HG02642 (cell line): ENCODE results near the gene KCNG2.
"Not testable (repeated sequence)": the region's sequence is repeated elsewhere in the genome, so short reads cannot be mapped to it uniquely, and the experiment has no call there.

ENCODE experiments used
- ATAC-seq: cut with Tn5 transposase; IDR thresholded peaks from one replicate; pipeline ENCODE4 v1.9.1; 2021; ENCODE audit warnings: mild to moderate bottlenecking; ENCODE audit not compliant: unreplicated experiment, poor library complexity

Gene KCNG2

DNA sequence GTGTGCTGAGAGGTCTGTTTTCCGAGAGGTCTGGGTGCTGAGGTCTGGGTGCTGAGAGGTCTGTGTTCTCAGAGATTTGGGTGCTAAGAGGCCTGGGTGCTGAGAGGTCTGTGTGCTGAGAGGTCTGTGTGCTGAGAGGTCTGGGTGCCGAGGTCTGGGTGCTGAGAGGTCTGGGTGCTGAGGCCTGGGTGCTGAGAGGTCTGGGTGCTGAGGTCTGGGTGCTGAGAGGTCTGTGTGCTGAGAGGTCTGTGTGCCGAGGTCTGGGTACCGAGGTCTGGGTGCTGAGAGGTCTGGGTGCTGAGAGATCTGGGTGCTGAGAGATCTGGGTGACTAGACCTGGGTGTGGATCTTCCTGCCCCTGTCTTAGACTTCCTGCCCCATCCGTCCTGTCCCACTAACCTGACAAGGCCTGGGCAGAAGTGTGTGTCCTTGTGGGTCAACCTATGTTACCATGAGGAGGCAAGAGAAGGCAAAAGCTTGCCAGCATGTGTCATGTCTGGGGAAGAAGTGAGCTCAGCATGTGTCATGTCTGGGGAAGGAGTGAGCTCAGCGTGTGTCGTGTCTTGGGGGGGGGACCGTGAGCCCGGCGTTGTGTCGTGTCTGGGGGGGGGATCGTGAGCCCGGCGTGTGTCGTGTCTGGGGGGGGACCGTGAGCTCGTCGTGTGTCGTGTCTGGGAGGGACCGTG is 69.3 kb downstream of the KCNG2 start:
- ATAC-seq, result no peak

DNA sequence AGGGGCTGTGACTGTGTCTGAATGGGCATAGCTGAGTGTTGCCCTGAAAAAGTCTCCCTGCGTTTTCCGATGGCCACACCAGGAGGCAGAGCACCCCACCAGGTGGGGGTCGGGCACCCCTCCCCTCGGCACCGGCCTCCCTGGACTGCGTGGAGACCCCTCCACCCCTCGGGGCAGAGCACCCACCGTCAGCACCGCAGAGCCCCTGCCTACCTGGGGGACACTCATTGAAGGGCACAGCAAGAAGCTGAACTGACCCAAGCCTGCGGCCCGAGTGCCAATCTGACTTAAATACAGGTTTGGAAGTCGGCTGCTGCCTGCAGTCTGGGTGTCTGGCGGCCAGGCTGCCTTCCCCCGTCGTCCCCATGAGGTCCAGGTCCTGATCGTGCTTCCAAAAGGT is 69.9 kb downstream of the KCNG2 start:
- no peak for ATAC-seq

DNA sequence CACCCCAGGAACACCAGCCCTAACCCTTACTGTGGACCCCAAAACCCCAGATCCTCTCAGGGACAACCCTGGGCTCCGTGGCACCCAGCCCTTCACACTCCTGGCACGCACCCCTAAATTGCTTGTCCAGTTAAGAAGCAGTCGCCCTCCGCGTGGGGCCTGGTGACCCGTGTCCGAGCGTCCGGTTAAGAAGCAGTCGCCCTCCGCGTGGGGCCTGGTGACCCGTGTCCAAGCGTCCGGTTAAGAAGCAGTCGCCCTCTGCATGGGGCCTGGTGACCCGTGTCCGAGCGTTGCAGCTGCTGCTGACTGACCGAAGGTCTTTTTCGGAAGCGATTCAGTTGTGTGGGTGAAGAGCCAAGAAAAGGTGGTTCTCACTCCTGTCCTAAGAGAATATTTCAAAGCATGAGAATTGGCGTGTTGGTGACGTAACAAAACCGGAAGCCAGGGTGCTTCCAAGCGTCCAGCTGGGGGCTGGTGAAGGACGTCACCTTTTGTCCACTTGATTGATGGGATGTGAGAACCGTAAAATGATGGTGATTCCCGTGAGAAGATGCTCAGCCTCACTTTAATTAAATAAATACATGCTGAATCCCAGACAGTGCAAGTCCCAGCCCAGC is 70.5 kb downstream of the KCNG2 start:
- no peak for ATAC-seq

DNA sequence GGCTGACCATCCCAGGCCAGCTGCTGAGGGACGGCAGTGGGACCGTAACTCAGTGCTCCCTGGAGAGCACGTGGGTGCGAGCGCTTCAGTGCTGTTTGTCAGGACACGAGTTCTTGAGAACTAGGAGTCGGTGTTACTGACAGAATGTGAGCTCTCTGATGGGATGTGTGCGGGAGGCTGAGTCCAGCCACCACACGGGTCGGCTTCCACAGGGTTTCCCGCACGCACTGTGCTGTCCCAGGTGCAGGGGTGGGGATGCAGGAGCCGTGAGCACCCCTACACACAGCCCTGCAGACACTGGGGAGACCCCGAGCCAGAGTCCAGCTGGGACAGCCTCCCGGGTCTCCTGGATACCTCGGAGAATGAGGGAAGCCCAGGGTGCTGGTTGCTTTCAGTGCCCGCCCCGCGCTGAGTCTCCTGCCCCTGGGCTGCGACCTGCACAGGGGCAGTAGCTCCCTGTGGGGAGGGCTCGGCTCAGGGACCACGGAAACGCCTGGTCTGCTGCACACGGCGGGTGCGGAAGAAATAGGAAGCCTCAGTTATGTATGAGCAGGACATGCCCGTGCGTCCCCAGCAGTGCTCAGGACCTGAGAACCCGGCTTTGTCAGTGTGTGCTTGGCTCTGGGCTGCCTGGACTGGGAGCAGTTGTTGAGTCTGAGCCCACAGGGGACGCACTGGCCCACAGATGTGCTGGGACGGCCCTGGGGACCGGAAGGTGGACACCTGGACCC is 71.2 kb downstream of the KCNG2 start:
- no peak for ATAC-seq

GRCh38 chr18:79869591-79870300 is 72.0 kb downstream of the KCNG2 start:
- no peak for ATAC-seq

- no peak for ATAC-seq
These were observed 72.7 kb downstream of the KCNG2 start for GRCh38 chr18:79870301-79871025.

- ATAC-seq, result no peak
These were observed 73.3 kb downstream of the KCNG2 start for GRCh38 chr18:79871026-79871390.

DNA sequence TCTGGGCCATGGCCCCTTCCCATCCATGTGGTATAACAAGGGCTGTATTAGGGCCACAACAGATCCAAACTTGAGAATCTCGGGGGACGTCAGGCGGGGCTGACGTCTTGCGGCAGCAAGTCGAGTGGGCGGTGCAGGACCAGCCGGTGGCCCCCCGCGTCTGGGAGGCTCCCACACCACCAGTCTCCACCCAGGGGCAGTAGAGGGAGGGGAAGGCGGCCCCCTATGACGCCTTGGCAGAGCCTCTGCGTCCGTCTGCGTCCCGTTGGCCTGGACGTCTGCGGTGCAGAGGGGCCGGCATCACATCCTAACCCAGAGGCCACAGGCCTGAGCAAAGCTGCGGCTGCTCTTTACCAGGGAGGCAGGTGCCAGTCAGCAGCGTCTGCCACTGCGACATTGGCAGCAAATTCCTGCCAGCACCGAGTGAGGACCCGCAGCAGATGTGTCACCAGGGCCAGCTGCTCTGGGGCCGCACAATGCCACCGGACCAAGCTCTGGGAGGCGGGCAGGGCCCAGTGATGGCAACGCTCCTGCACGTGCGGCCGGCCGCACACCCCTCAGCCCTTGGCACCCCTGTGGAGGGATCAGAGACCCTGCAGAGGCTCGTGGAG is 73.8 kb downstream of the KCNG2 start:
- no peak for ATAC-seq

GRCh38 chr18:79872527-79873444 is 75.0 kb downstream of the KCNG2 start:
- no peak for ATAC-seq

DNA sequence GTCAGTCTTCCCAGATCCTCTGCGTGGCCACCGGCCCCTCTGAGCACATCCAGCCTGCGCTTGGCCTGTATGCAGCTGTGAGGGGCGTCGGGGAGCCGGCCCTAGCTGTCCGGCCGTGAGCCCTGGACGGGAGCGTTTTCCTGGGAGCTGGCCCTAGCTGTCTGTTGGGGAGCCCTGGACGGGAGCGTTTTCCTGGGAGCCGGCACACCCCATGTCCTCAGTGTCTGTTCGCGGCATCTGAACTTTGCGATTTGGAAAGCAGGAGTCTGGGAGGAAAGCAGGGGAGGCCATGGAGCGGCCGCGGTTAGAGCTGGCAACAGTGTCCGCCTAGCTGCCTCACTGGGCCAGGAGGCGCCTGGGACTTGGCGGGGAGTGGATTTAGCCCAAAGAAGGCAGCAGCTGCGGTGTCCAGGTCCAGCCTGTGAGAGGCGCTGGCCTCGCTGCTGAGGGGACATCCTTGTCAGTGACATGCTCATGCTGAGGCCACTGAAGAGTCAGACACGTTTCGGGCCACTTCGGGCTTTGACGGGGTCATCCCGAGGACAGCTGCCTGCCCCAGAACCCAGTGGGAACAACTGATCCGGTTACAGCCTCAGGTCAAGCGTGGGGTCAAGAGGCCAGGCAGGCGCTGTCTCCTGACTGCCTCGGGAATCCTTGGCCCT is 75.8 kb downstream of the KCNG2 start:
- no peak for ATAC-seq

GRCh38 chr18:79874553-79875530 is 77.1 kb downstream of the KCNG2 start:
- no peak for ATAC-seq

DNA sequence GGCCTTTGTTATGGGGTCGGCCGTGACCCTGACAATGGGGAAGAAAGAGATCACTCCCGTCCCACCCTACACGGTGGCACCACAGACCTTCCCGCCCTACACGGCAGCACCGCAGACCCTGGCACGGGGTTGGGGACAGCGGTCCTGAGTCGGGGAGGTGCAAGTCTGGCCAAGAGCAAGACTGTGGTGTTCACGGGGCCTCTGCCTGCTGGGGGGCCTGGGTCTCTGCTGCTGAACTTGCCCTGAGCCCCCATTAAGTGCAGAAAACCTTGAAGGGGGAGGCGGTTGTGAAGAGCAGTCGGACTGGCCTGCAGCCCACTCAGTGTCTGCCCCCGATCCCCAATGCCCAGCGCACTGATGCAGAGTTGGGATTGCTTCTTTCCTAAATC is 77.8 kb downstream of the KCNG2 start:
- no peak for ATAC-seq

GRCh38 chr18:79875931-79876461 is 78.3 kb downstream of the KCNG2 start:
- ATAC-seq, result no peak

- no peak for ATAC-seq
These were observed 78.8 kb downstream of the KCNG2 start for GRCh38 chr18:79876497-79876896.

- no peak for ATAC-seq
These were observed 79.7 kb downstream of the KCNG2 start for GRCh38 chr18:79877163-79878091.

DNA sequence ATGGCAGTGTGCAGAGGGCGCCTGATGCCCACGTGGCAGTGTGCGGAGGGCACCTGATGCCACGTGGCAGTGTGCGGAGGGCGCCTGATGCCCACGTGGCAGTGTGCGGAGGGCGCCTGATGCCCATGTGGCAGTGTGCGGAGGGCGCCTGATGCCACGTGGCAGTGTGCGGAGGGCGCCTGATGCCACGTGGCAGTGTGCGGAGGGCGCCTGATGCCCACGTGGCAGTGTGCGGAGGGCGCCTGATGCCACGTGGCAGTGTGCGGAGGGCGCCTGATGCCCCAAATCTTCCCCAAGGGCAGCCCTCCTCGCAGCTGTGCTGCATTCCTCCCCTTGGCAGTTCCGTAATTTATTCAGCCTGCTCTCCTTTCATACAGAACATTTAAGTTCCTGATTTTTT is 80.5 kb downstream of the KCNG2 start:
- ATAC-seq, result not testable (repeated sequence)
